SU-DHL-6 (cell line): Measurements from ENCODE around the gene GHR.

Experiments
- H2AFZ ChIP-seq: fragments of 200-600 bp; sonication (generic); 2 replicates; pipeline ENCODE4 v1.6.1; 2014; ENCODE audit warnings: low read depth, mild to moderate bottlenecking, moderate library complexity, mixed read lengths, antibody characterized with exemption, low read length; ENCODE audit not compliant: severe bottlenecking
- H3F3A ChIP-seq: fragments of 200-600 bp; shearing (Covaris generic); 2 replicates; pipeline ENCODE4 v1.6.0; 2016; ENCODE audit warnings: antibody characterized with exemption, mild to moderate bottlenecking; ENCODE audit not compliant: insufficient read depth
- H3K27ac ChIP-seq: fragments of 200-600 bp; sonication (generic); 2 replicates; pipeline ENCODE4 v1.5.1; 2016; ENCODE audit warnings: low read depth, mild to moderate bottlenecking, low read length, moderate library complexity, mixed read lengths
- H3K27me3 ChIP-seq: fragments of 200-600 bp; sonication (generic), shearing (Covaris generic); 2 replicates; pipeline ENCODE4 v1.6.0; 2014; ENCODE audit warnings: mild to moderate bottlenecking, low read length
- H3K36me3 ChIP-seq: fragments of 200-600 bp; sonication (generic); 2 replicates; pipeline ENCODE4 v1.6.1; 2014; ENCODE audit warnings: mild to moderate bottlenecking, low read length, mixed read lengths
- H3K4me2 ChIP-seq: fragments of 300-600, 200-600 bp; shearing (Covaris generic), sonication (generic); 2 replicates; pipeline ENCODE4 v1.6.0; 2014; ENCODE audit warnings: low read length, low read depth, mild to moderate bottlenecking; ENCODE audit not compliant: poor library complexity, severe bottlenecking
- H3K4me3 ChIP-seq: fragments of 200-600 bp; sonication (generic); 2 replicates; pipeline ENCODE4 v1.5.1; 2014; ENCODE audit warnings: antibody characterized with exemption, low read length, mild to moderate bottlenecking, mixed read lengths; ENCODE audit not compliant: insufficient read depth, poor library complexity, severe bottlenecking
- H3K79me2 ChIP-seq: fragments of 200-600 bp; sonication (generic); 2 replicates; pipeline ENCODE4 v1.6.1; 2014; ENCODE audit warnings: mild to moderate bottlenecking, low read length, moderate library complexity; ENCODE audit not compliant: insufficient read depth
- H3K9ac ChIP-seq: fragments of 200-600 bp; sonication (generic); 2 replicates; pipeline ENCODE4 v1.7.0; 2014; ENCODE audit warnings: mild to moderate bottlenecking, low read length
- H3K9me2 ChIP-seq: fragments of 200-600 bp; sonication (generic); replicated peaks from 2 replicates; pipeline ENCODE4 v1.6.1; 2014; ENCODE audit warnings: low read length; ENCODE audit not compliant: insufficient read depth
- H3K9me3 ChIP-seq: fragments of 200-600 bp; sonication (generic); 2 replicates; pipeline ENCODE4 v1.6.1; 2014; ENCODE audit warnings: low read length, mixed read lengths; ENCODE audit not compliant: insufficient read depth
- H4K20me1 ChIP-seq: fragments of 200-600 bp; sonication (generic); 2 replicates; pipeline ENCODE4 v1.6.1; 2014; ENCODE audit warnings: low read depth, mild to moderate bottlenecking, antibody characterized with exemption, low read length, moderate library complexity, mixed read lengths
- CTCF ChIP-seq: fragments of 200-600 bp; sonication (generic); IDR thresholded peaks from one replicate; pipeline ENCODE4 v1.5.1; 2017; ENCODE audit warnings: antibody characterized with exemption, mild to moderate bottlenecking, low read length, moderate library complexity; ENCODE audit not compliant: insufficient read depth, poor library complexity, severe bottlenecking
- EZH2phosphoT487 ChIP-seq: fragments of 200-600 bp; sonication (generic), shearing (Covaris generic); conservative IDR thresholded peaks from 2 replicates; pipeline ENCODE4 v1.6.1; 2018; ENCODE audit warnings: mild to moderate bottlenecking, antibody characterized with exemption, low read length, moderate library complexity, mixed read lengths

GHR gene

GRCh38 chr5:42606464-42606869 is 183.2 kb downstream of the GHR start:
- no peak overlapping the region for H3K9ac ChIP-seq
- H3K4me2 ChIP-seq = no peak overlapping the region
- no peak for TF ChIP-seq CTCF
- no peak for TF ChIP-seq EZH2phosphoT487
- no peak overlapping the region for H3K4me3 ChIP-seq
- no peaks in the 10 kb centered on the region for H3K27me3 ChIP-seq
- no peaks in the 10 kb centered on the region for H3K9me2 ChIP-seq
- H3K9me3 ChIP-seq = no peaks in the 10 kb centered on the region
- H3K36me3 ChIP-seq = no peaks in the 10 kb centered on the region
- H2AFZ ChIP-seq = no peak overlapping the region
- no peaks in the 10 kb centered on the region for H4K20me1 ChIP-seq
- no peak overlapping the region for H3K27ac ChIP-seq
- H3F3A ChIP-seq = no peaks in the 10 kb centered on the region
- H3K79me2 ChIP-seq = no peaks in the 10 kb centered on the region

GRCh38 chr5:42611437-42611836 is 188.2 kb downstream of the GHR start:
- Histone ChIP-seq H4K20me1 (no peaks in the 10 kb centered on the region), H3K27me3 (no peaks in the 10 kb centered on the region), H2AFZ (no peak overlapping the region), H3K36me3 (no peaks in the 10 kb centered on the region), H3K4me3 (no peak overlapping the region), H3K9ac (no peak overlapping the region), H3K9me3 (no peaks in the 10 kb centered on the region), H3K27ac (no peak overlapping the region), H3K9me2 (no peaks in the 10 kb centered on the region), H3F3A (no peaks in the 10 kb centered on the region), H3K4me2 (no peak overlapping the region), H3K79me2 (no peaks in the 10 kb centered on the region)
- TF ChIP-seq EZH2phosphoT487 (no peak), CTCF (no peak)

- Histone ChIP-seq H4K20me1 (no peaks in the 10 kb centered on the region), H3K4me2 (no peak overlapping the region), H3F3A (no peaks in the 10 kb centered on the region), H3K27me3 (no peaks in the 10 kb centered on the region), H3K4me3 (no peak overlapping the region), H3K9me2 (no peaks in the 10 kb centered on the region), H3K36me3 (no peaks in the 10 kb centered on the region), H3K79me2 (no peaks in the 10 kb centered on the region), H3K27ac (no peak overlapping the region), H3K9me3 (no peaks in the 10 kb centered on the region), H2AFZ (no peak overlapping the region), H3K9ac (no peak overlapping the region)
- TF ChIP-seq EZH2phosphoT487 (no peak), CTCF (no peak)
Measured at GRCh38 chr5:42612750-42613366, 189.6 kb downstream of the GHR start.
